Endodermal cell (in vitro differentiated cells): ENCODE results near the gene PTPRH. TPM values are rescaled to one million over a fixed set of nuclear protein-coding genes. Genes with fewer than 3 reads are reported as not detected.

ENCODE experiments used
- DNase-seq: peaks from one replicate; pipeline ENCODE4 v3.0.0-alpha.2; 2017
- H3K27ac ChIP-seq: 2 replicates; pipeline ENCODE4 v1.5.1; 2013; ENCODE audit warnings: mild to moderate bottlenecking, low read depth, low read length, moderate library complexity
- H3K27me3 ChIP-seq: 2 replicates; pipeline ENCODE4 v1.6.1; 2013; ENCODE audit warnings: mild to moderate bottlenecking, low read length, moderate library complexity; ENCODE audit not compliant: insufficient read depth, control insufficient read depth, poor library complexity, severe bottlenecking
- H3K36me3 ChIP-seq: 2 replicates; pipeline ENCODE4 v1.7.0; 2013; ENCODE audit warnings: mild to moderate bottlenecking, low read length, moderate library complexity; ENCODE audit not compliant: control insufficient read depth, insufficient read depth
- H3K4me1 ChIP-seq: one replicate; pipeline ENCODE4 v1.7.0; 2013; ENCODE audit warnings: low read length; ENCODE audit not compliant: control insufficient read depth, insufficient read depth
- H3K4me3 ChIP-seq: 2 replicates; pipeline ENCODE4 v1.5.1; 2013; ENCODE audit warnings: mild to moderate bottlenecking, low read length, moderate library complexity
- H3K9ac ChIP-seq: 2 replicates; pipeline ENCODE4 v1.6.1; 2013; ENCODE audit warnings: mild to moderate bottlenecking, low read length, moderate library complexity; ENCODE audit not compliant: poor library complexity, severe bottlenecking; ENCODE audit errors: extremely low read depth
- H3K9me3 ChIP-seq: 2 replicates; pipeline ENCODE4 v1.6.1; 2013; ENCODE audit warnings: mild to moderate bottlenecking, low read length, moderate library complexity; ENCODE audit not compliant: control insufficient read depth
- H3K27ac Mint-ChIP-seq: 2 replicates; pipeline ENCODE4 v1.8.0; 2020; ENCODE audit warnings: mixed read lengths
- H3K27me3 Mint-ChIP-seq: 2 replicates; pipeline ENCODE4 v1.8.0; 2021; ENCODE audit warnings: mild to moderate bottlenecking, mixed read lengths; ENCODE audit not compliant: insufficient read depth
- H3K36me3 Mint-ChIP-seq: 2 replicates; pipeline ENCODE4 v1.8.0; 2020; ENCODE audit warnings: low read depth, mixed read lengths
- H3K4me1 Mint-ChIP-seq: 2 replicates; pipeline ENCODE4 v1.8.0; 2020; ENCODE audit warnings: mixed read lengths
- H3K4me3 Mint-ChIP-seq: 2 replicates; pipeline ENCODE4 v1.8.0; 2020; ENCODE audit warnings: mild to moderate bottlenecking, moderate library complexity, mixed read lengths
- H3K9me3 Mint-ChIP-seq: 2 replicates; pipeline ENCODE4 v1.8.0; 2020; ENCODE audit warnings: mild to moderate bottlenecking, mixed read lengths
- WGBS, 2 experiments: methylation state at CpG; one replicate each; pipeline versions ENCODE4 v1.1.5 to v1.1.7; 2013; ENCODE audit warnings: missing lambda C conversion rate in 2 of 2, mixed read lengths in 1 of 2; ENCODE audit not compliant: insufficient coverage in 1 of 2, insufficient read length in 1 of 2; 5-methylcytosine and 5-hydroxymethylcytosine counted together
- total RNA-seq, 2 donors: library from RNA; stranded (reverse); fragmentation: NEBNext Ultra II Directional in 1 of 2; extraction: Animal tissue kit (Norgen Biotek cat#: 25700) in 1 of 2; gene quantifications; 2 replicates in 1 of 2; 3 replicates in 1 of 2; pipeline ENCODE4 v1.2.1, GENCODE V29; 2021
- TF ChIP-seq, protein P1 (sequence below): fragments of 200-600 bp; sonication (generic); conservative IDR thresholded peaks from 2 replicates; pipeline ENCODE4 v1.5.0; 2021; ENCODE audit warnings: antibody characterized with exemption, mild to moderate bottlenecking

PTPRH gene
- total RNA-seq, 2 donors from 2014 or later = not detected

DNA sequence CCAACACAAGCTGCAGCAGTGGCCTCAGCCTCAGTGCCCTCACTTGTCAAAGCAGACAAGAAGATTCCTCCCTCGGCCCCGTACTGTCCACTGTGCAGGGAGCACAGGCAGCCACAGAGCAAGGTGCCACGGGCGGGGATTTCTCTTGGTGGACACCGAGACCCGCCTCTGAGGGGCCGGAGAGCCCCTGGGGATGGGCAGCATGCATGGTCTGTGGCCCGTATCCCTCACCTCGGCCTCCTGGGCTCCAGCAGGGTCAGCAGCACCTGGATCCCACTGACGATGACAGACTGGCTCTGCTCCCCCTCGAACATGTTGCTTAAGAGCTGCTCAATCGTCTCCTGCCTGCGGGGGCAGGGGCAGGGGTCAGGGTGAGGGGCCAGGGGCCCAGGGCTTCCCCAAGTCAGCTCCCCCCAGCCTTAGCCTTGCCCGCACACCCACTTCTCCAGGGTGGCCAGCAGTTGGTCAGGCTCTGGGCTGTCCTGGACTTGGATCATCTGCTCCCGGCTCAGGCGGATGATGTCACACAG is 32.7 kb upstream of the PTPRH start:
- no peak for DNase-seq
- H3K27me3 ChIP-seq = no peaks in the 10 kb centered on the region
- Mint-ChIP-seq H3K4me1 (no peaks in the 10 kb centered on the region), H3K4me3 (no peak overlapping the region), H3K36me3 (peaks cover 53% of the 10 kb centered on the region), H3K27me3 (no peaks in the 10 kb centered on the region), H3K9me3 (no peaks in the 10 kb centered on the region), H3K27ac (no peak overlapping the region)
- no peaks in the 10 kb centered on the region for H3K4me1 ChIP-seq
- H3K4me3 ChIP-seq = no peak overlapping the region
- TF ChIP-seq, protein P1, sequence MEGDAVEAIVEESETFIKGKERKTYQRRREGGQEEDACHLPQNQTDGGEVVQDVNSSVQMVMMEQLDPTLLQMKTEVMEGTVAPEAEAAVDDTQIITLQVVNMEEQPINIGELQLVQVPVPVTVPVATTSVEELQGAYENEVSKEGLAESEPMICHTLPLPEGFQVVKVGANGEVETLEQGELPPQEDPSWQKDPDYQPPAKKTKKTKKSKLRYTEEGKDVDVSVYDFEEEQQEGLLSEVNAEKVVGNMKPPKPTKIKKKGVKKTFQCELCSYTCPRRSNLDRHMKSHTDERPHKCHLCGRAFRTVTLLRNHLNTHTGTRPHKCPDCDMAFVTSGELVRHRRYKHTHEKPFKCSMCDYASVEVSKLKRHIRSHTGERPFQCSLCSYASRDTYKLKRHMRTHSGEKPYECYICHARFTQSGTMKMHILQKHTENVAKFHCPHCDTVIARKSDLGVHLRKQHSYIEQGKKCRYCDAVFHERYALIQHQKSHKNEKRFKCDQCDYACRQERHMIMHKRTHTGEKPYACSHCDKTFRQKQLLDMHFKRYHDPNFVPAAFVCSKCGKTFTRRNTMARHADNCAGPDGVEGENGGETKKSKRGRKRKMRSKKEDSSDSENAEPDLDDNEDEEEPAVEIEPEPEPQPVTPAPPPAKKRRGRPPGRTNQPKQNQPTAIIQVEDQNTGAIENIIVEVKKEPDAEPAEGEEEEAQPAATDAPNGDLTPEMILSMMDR = no peak
- no peaks in the 10 kb centered on the region for H3K9me3 ChIP-seq
- WGBS, 2 experiments = 93 to 94% methylated on average over 8 to 16 of the region's 16 CpGs
- no peak overlapping the region for H3K9ac ChIP-seq
- peaks cover 52% of the 10 kb centered on the region for H3K36me3 ChIP-seq
- H3K27ac ChIP-seq = no peak overlapping the region

DNA sequence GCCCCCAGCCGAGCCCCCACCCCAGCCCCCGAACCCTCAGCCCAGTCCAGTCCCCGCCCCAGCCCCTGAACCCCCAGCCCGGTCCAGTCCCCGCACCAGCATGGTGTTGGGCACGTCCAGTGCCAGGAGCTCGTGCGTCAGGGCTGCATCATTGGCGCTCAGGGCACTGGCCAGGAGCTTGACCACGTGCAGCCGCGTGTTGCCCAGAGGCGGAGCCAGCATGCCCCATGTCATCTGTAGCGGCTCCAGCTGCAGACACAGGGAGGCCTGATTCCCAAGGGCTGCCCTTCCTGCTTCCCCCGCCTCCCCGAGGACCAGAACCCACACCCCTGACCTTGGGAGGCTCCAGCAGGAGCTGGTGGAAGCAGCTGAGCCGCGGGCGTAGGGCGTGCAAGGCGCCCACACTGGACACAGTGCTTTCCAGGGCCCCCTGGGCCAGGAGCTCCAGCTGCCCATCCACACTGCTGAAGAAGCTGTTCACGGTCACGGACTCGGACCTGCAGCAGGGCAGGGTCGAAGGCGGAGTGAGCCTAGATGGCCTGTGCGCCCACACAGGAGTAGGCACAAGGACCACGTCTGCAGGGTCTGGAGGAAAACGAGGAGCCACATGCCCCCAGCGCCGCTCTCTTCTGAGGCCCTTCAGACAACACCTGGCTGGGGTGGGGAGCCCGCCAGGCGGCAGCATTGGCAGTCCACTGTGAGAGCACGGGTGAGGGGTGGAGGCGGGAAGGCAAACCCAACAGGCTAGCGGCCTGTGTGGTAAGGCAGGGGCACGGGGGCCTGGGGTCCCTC is 32.0 kb upstream of the PTPRH start:
- TF ChIP-seq, protein P1 = no peak
- no peaks in the 10 kb centered on the region for H3K27me3 ChIP-seq
- Mint-ChIP-seq H3K9me3 (no peaks in the 10 kb centered on the region), H3K4me1 (no peaks in the 10 kb centered on the region), H3K27ac (no peak overlapping the region), H3K27me3 (no peaks in the 10 kb centered on the region), H3K36me3 (peaks cover 60% of the 10 kb centered on the region), H3K4me3 (no peak overlapping the region)
- no peaks in the 10 kb centered on the region for H3K4me1 ChIP-seq
- H3K4me3 ChIP-seq = no peak overlapping the region
- WGBS, 2 experiments = 95 to 99% methylated on average over 25 to 37 of the region's 37 CpGs
- no peaks in the 10 kb centered on the region for H3K9me3 ChIP-seq
- no peak overlapping the region for H3K27ac ChIP-seq
- no peak overlapping the region for H3K9ac ChIP-seq
- peaks cover 55% of the 10 kb centered on the region for H3K36me3 ChIP-seq
- peak; percentile 35 for DNase-seq

DNA sequence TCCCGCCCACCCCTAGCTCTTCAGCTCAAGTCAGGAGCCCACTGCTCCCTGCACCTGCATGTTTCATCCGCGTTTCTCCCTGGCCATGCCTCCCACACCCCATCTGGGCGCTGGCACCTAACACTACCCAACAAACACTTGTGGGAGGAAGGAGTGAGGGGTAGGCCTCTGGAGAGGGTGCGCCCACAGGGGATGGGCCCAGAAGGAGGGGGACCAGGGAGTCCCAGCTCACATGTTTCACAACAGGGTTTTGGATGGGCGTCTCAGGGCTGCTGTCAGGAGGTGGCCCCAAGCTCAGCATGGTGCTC is 31.4 kb upstream of the PTPRH start:
- H3K36me3 ChIP-seq = peaks cover 62% of the 10 kb centered on the region
- no peak overlapping the region for H3K4me3 Mint-ChIP-seq
- TF ChIP-seq, protein P1 = no peak
- H3K4me3 ChIP-seq = no peak overlapping the region
- WGBS, 2 experiments = 99 to 100% methylated on average over 1 to 5 of the region's 6 CpGs
- H3K9me3 ChIP-seq = no peaks in the 10 kb centered on the region
- no peak overlapping the region for H3K27ac Mint-ChIP-seq
- no peaks in the 10 kb centered on the region for H3K27me3 ChIP-seq
- H3K36me3 Mint-ChIP-seq = peaks cover 62% of the 10 kb centered on the region
- no peaks in the 10 kb centered on the region for H3K4me1 ChIP-seq
- no peak overlapping the region for H3K27ac ChIP-seq
- H3K9ac ChIP-seq = no peak overlapping the region
- no peak for DNase-seq
- H3K27me3 Mint-ChIP-seq = no peaks in the 10 kb centered on the region
- no peaks in the 10 kb centered on the region for H3K4me1 Mint-ChIP-seq
- H3K9me3 Mint-ChIP-seq = no peaks in the 10 kb centered on the region
